IMR-90 (cell line): ENCODE measurements around the gene RAD23B. TPM values are rescaled to one million over a fixed set of nuclear protein-coding genes. Genes with fewer than 3 reads are reported as not detected.

Experiments
- ATAC-seq: fragments of 200-7000 bp; cut with Tn5 transposase; 2 replicates; pipeline ENCODE4 v1.9.1; 2020; ENCODE audit warnings: low read depth, mild to moderate bottlenecking, moderate library complexity
- BruUV-seq: library from RNA; stranded (reverse); fragments of 400-500 nt; replicated peaks from 2 replicates; lab custom pipeline; 2021; lab: Mats Ljungman, UMichigan
- CTCF ChIA-PET: fragments of 300-600 bp; formaldehyde crosslinking; extraction: SDS; loops from one replicate; lab custom pipeline; 2021; ENCODE audit warnings: antibody characterized with exemption; lab: Yijun Ruan, JAX
- POLR2A ChIA-PET: fragments of 300-600 bp; sonication (Branson Sonifier 250); formaldehyde crosslinking; loops from one replicate; lab custom pipeline; 2022; ENCODE audit warnings: antibody characterized with exemption; ENCODE audit not compliant: unreplicated experiment; lab: Charles Lee
- DNase-seq: peaks from one replicate; pipeline ENCODE4 v3.0.0; 2013
- H2AFZ ChIP-seq: replicated peaks from 2 replicates; pipeline ENCODE3; 2013; ENCODE audit warnings: low read length, mild to moderate bottlenecking; ENCODE audit not compliant: poor library complexity
- H2AK5ac ChIP-seq: 2 replicates; pipeline ENCODE4 v1.6.1; 2013; ENCODE audit warnings: low read depth, low read length, inconsistent platforms
- H2AK9ac ChIP-seq: replicated peaks from 2 replicates; pipeline ENCODE3; 2013; ENCODE audit warnings: mild to moderate bottlenecking, low read depth, low read length, moderate library complexity; ENCODE audit not compliant: poor library complexity
- H2BK120ac ChIP-seq: 2 replicates; pipeline ENCODE4 v1.6.1; 2013; ENCODE audit warnings: low read depth, low read length, inconsistent platforms
- H2BK15ac ChIP-seq: 3 replicates; pipeline ENCODE4 v1.6.1; 2013; ENCODE audit warnings: low read depth, low read length, inconsistent platforms
- H2BK20ac ChIP-seq: 2 replicates; pipeline ENCODE4 v1.6.1; 2013; ENCODE audit warnings: low read depth, mild to moderate bottlenecking, inconsistent platforms, low read length, moderate library complexity
- H2BK5ac ChIP-seq: 2 replicates; pipeline ENCODE4 v1.6.1; 2013; ENCODE audit warnings: mild to moderate bottlenecking, low read depth, low read length, inconsistent platforms; ENCODE audit not compliant: poor library complexity, severe bottlenecking
- H3K14ac ChIP-seq: replicated peaks from 2 replicates; pipeline ENCODE4 v1.6.1; 2013; ENCODE audit warnings: low read depth, low read length, inconsistent platforms
- H3K18ac ChIP-seq: 2 replicates; pipeline ENCODE4 v1.6.1; 2013; ENCODE audit warnings: low read depth, low read length, control low read depth
- H3K23ac ChIP-seq: 2 replicates; pipeline ENCODE4 v1.6.1; 2013; ENCODE audit warnings: low read depth, low read length, inconsistent platforms
- H3K27ac ChIP-seq: 2 replicates; pipeline ENCODE4 v1.5.1; 2013; ENCODE audit warnings: mild to moderate bottlenecking, control low read depth, low read length; ENCODE audit not compliant: insufficient read depth
- H3K27me3 ChIP-seq: 2 replicates; pipeline ENCODE4 v1.6.1; 2013; ENCODE audit warnings: low read length; ENCODE audit not compliant: control insufficient read depth, insufficient read depth
- H3K36me3 ChIP-seq: 2 replicates; pipeline ENCODE4 v1.6.1; 2013; ENCODE audit warnings: low read length, mixed read lengths; ENCODE audit not compliant: control insufficient read depth, insufficient read depth
- H3K4ac ChIP-seq: 2 replicates; pipeline ENCODE4 v1.6.1; 2013; ENCODE audit warnings: low read depth, low read length, inconsistent platforms
- H3K4me1 ChIP-seq: 2 replicates; pipeline ENCODE4 v1.6.1; 2013; ENCODE audit warnings: low read length, mixed read lengths; ENCODE audit not compliant: control insufficient read depth, insufficient read depth
- H3K4me2 ChIP-seq: 2 replicates; pipeline ENCODE4 v1.6.1; 2013; ENCODE audit warnings: low read depth, mild to moderate bottlenecking, control low read depth, low read length, moderate library complexity
- H3K4me3 ChIP-seq: 2 replicates; pipeline ENCODE4 v1.5.1; 2013; ENCODE audit warnings: low read depth, mild to moderate bottlenecking, control low read depth, low read length, moderate library complexity; ENCODE audit not compliant: insufficient read depth
- H3K56ac ChIP-seq: 2 replicates; pipeline ENCODE4 v1.6.1; 2013; ENCODE audit warnings: low read length, inconsistent platforms; ENCODE audit not compliant: insufficient read depth; ENCODE audit errors: extremely low read depth
- H3K79me1 ChIP-seq, 2 experiments: 2 replicates each; pipeline ENCODE4 v1.6.1; 2013; ENCODE audit warnings: low read length in 2 of 2, inconsistent platforms in 1 of 2, low read depth in 1 of 2
- H3K9ac ChIP-seq: 2 replicates; pipeline ENCODE4 v1.6.1; 2013; ENCODE audit warnings: low read depth, low read length, control low read depth
- H3K9me1 ChIP-seq: 2 replicates; pipeline ENCODE4 v1.6.1; 2013; ENCODE audit warnings: low read length, inconsistent platforms; ENCODE audit not compliant: insufficient read depth
- H3K9me3 ChIP-seq: 2 replicates; pipeline ENCODE4 v1.6.1; 2013; ENCODE audit warnings: low read length; ENCODE audit not compliant: control insufficient read depth, insufficient read depth
- H4K20me1 ChIP-seq: 2 replicates; pipeline ENCODE4 v1.6.1; 2013; ENCODE audit warnings: low read length, inconsistent platforms; ENCODE audit not compliant: insufficient read depth
- H4K5ac ChIP-seq: 2 replicates; pipeline ENCODE4 v1.6.1; 2013; ENCODE audit warnings: mild to moderate bottlenecking, low read depth, low read length, control low read depth
- H4K8ac ChIP-seq, 2 experiments: 2 replicates each; pipeline ENCODE4 v1.6.1; 2013; ENCODE audit warnings: low read depth in 2 of 2, low read length in 2 of 2, control low read depth in 1 of 2, inconsistent platforms in 1 of 2
- H4K91ac ChIP-seq: 2 replicates; pipeline ENCODE4 v1.6.1; 2013; ENCODE audit warnings: low read depth, low read length, inconsistent platforms; ENCODE audit not compliant: insufficient read depth
- FOS ChIP-seq: fragments of 150-350 bp; IDR thresholded peaks from 2 replicates; pipeline ENCODE4 v1.6.1; 2016; ENCODE audit warnings: low read depth, low read length
- MAFK ChIP-seq: IDR thresholded peaks from 2 replicates; pipeline ENCODE4 v1.6.1; 2012; ENCODE audit warnings: low read depth, low read length, improper control_type of control experiment
- MAZ ChIP-seq: IDR thresholded peaks from 2 replicates; pipeline ENCODE4 v1.6.1; 2012; ENCODE audit warnings: low read depth, mild to moderate bottlenecking, low read length, improper control_type of control experiment, moderate library complexity, borderline replicate concordance
- NFE2L2 ChIP-seq: fragments of 150-350 bp; IDR thresholded peaks from 2 replicates; pipeline ENCODE4 v1.6.1; 2016; ENCODE audit warnings: low read depth, mild to moderate bottlenecking, low read length
- USF2 ChIP-seq: fragments of 150-350 bp; IDR thresholded peaks from 2 replicates; pipeline ENCODE4 v1.6.1; 2017; ENCODE audit warnings: mild to moderate bottlenecking, antibody characterized with exemption, low read length, low read depth
- WGBS, 2 experiments: methylation state at CpG; one replicate each; pipeline versions ENCODE4 v1.1.5 to v1.1.7; 2013; ENCODE audit warnings: missing lambda C conversion rate in 2 of 2; ENCODE audit not compliant: insufficient read length in 1 of 2; ENCODE audit errors: extremely low coverage in 2 of 2; 5-methylcytosine and 5-hydroxymethylcytosine counted together
- dilution Hi-C: fragments of 300-500 bp; cut with HindIII; formaldehyde crosslinking; loops from one replicate; pipeline ENCODE4 v1.14.3; 2018; ENCODE audit warnings: low sequenced_read_pairs; ENCODE audit not compliant: unreplicated experiment
- in situ Hi-C: fragments of 300-500 bp; cut with MboI; formaldehyde crosslinking; loops from 3 replicates; pipeline ENCODE4 v1.14.3; 2019; ENCODE audit warnings: low sequenced_read_pairs, inconsistent platforms, mixed read lengths
- intact Hi-C: fragments of 100-400 bp; cut with micrococcal nuclease; formaldehyde crosslinking; loops from 2 replicates; pipeline ENCODE4 v1.10.0; 2022
- polyA plus RNA-seq, 3 experiments: library from polyadenylated mRNA; depleted of rRNA; stranded (reverse); fragments of >200 nt; gene quantifications; 2 replicates each; pipeline ENCODE4 v1.2.3, GENCODE V29; 2012; ENCODE audit warnings: low replicate concordance in 1 of 3
- total RNA-seq: library from RNA; depleted of rRNA; stranded (reverse); fragments of >200 nt; gene quantifications from 2 replicates; pipeline ENCODE4 v1.2.3, GENCODE V29; 2012
- TF ChIP-seq, protein P1 (sequence below): fragments of 150-350 bp; IDR thresholded peaks from 2 replicates; pipeline ENCODE4 v1.6.1; 2016; ENCODE audit warnings: low read depth, mild to moderate bottlenecking, low read length, moderate library complexity, borderline replicate concordance

The RAD23B gene
- total and polyA plus RNA-seq, 2 of the 4 experiments (the other 2 are of a cell fraction): 126 to 148 TPM

- TF ChIP-seq MAZ (no peak), NFE2L2 (no peak)
Observed at GRCh38 chr9:107345327-107345726, 62.2 kb downstream of the RAD23B start (continued).

DNA sequence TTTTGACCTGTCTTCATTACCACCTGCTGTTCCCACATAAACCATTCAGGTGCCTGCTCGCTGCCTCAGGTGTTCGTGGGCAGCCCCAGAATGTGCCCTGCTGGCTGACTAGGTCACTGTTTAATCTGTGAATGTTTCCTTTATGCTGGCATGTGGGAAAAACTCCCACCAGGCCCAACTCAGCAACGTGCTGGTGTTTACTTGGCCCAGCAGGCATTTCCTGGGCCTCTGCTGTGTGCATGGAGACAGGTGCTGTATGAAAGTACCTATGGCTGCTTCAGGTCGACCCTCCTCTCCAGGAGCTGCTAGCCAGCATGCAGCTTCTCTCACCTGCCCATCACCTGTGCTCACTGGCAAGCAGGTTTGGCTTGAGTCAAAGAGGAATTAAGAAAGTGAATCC lies 65.8 kb downstream of the RAD23B start:
- DNase-seq (no peak), ATAC-seq (no peak)
- H4K8ac ChIP-seq: no peak overlapping the region
- H2BK5ac ChIP-seq: no peak overlapping the region
- H3K27ac ChIP-seq: no peak overlapping the region
- no TSS peak for BruUV-seq
- ChIA-PET POLR2A (no interaction called here), CTCF (no interaction called here)
- H2BK20ac ChIP-seq: no peak overlapping the region
- H2BK120ac ChIP-seq: no peak overlapping the region
- no peak overlapping the region for H3K4me3 ChIP-seq
- no peaks in the 10 kb centered on the region for H3K79me1 ChIP-seq
- no peaks in the 10 kb centered on the region for H4K20me1 ChIP-seq
- TF ChIP-seq, protein P1, sequence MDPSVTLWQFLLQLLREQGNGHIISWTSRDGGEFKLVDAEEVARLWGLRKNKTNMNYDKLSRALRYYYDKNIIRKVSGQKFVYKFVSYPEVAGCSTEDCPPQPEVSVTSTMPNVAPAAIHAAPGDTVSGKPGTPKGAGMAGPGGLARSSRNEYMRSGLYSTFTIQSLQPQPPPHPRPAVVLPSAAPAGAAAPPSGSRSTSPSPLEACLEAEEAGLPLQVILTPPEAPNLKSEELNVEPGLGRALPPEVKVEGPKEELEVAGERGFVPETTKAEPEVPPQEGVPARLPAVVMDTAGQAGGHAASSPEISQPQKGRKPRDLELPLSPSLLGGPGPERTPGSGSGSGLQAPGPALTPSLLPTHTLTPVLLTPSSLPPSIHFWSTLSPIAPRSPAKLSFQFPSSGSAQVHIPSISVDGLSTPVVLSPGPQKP: no peak
- TF ChIP-seq FOS: no peak
- TF ChIP-seq MAFK: no peak
- TF ChIP-seq MAZ: no peak
- TF ChIP-seq USF2: no peak
- no peak overlapping the region for H2AK9ac ChIP-seq
- H3K4me1 ChIP-seq: no peaks in the 10 kb centered on the region
- dilution Hi-C loops: no loop called here
- H2BK15ac ChIP-seq: no peak overlapping the region
- no peaks in the 10 kb centered on the region for H3K36me3 ChIP-seq
- no peak overlapping the region for H3K23ac ChIP-seq
- H4K91ac ChIP-seq: no peak overlapping the region
- no peak overlapping the region for H3K14ac ChIP-seq
- in situ Hi-C loops: no loop called here
- H3K27me3 ChIP-seq: no peaks in the 10 kb centered on the region; the same call in 1 of the 2 replicates
- no peak overlapping the region for H3K18ac ChIP-seq
- 10% methylated on average over 2 of the region's 4 CpGs; no CpG with 5 or more reads in 1 of the 2 experiments for WGBS, 2 experiments
- no peaks in the 10 kb centered on the region for H3K9me1 ChIP-seq
- H3K4me2 ChIP-seq: no peak overlapping the region
- H2AFZ ChIP-seq: no peak overlapping the region
- no peaks in the 10 kb centered on the region for H3K9me3 ChIP-seq
- H3K4ac ChIP-seq: no peak overlapping the region
- no peak overlapping the region for H3K9ac ChIP-seq
- intact Hi-C loops: no loop called here
- H4K5ac ChIP-seq: no peak overlapping the region
- H2AK5ac ChIP-seq: no peak overlapping the region
- no peak overlapping the region for H3K56ac ChIP-seq
